Lung (tissue), 12 donors: ENCODE measurements around the gene TM4SF4. TPM values are rescaled to one million over a fixed set of nuclear protein-coding genes. Genes with fewer than 3 reads are reported as not detected.
A peak's percentile ranks its signal among the peaks of the same experiment; 100 is the strongest.

Experiments used
- ATAC-seq: fragments of 200-7000 bp; cut with Tn5 transposase; one replicate; pipeline ENCODE4 v1.9.1; 2020; ENCODE audit warnings: moderate number of reproducible peaks; ENCODE audit not compliant: insufficient read depth, low FRiP score
- DNase-seq, 3 donors: peaks; one replicate each; pipeline ENCODE4 v3.0.0-alpha.2; 2013 to 2017
- H3K27ac ChIP-seq, 2 donors: one replicate each; pipeline ENCODE4 v1.5.1; 2013; ENCODE audit warnings: mild to moderate bottlenecking in 2 of 2, moderate library complexity in 2 of 2, control low read depth in 1 of 2, inconsistent platforms in 1 of 2, low read depth in 1 of 2, low read length in 1 of 2
- H3K27me3 ChIP-seq, 3 donors: one replicate each; pipeline ENCODE4 v1.5.1; 2013; ENCODE audit warnings: low read length in 2 of 3; ENCODE audit not compliant: control insufficient read depth in 3 of 3, insufficient read depth in 3 of 3
- H3K36me3 ChIP-seq, 4 donors: one replicate each; pipeline ENCODE4 v1.5.1; 2013; ENCODE audit warnings: low read length in 4 of 4, mild to moderate bottlenecking in 1 of 4, moderate library complexity in 1 of 4; ENCODE audit not compliant: control insufficient read depth in 4 of 4, insufficient read depth in 4 of 4
- H3K4me1 ChIP-seq, 5 donors: one replicate each; pipeline ENCODE4 v1.5.1; 2013; ENCODE audit warnings: low read length in 5 of 5, mild to moderate bottlenecking in 2 of 5, moderate library complexity in 1 of 5; ENCODE audit not compliant: control insufficient read depth in 5 of 5, insufficient read depth in 5 of 5
- H3K4me3 ChIP-seq: one replicate; pipeline ENCODE4 v1.5.1; 2013; ENCODE audit warnings: mild to moderate bottlenecking, control low read depth, moderate library complexity
- H3K9ac ChIP-seq, 2 donors: one replicate each; pipeline ENCODE4 v1.5.1; 2013; ENCODE audit warnings: low read length in 2 of 2, control low read depth in 1 of 2; ENCODE audit not compliant: insufficient read depth in 1 of 2
- H3K9me3 ChIP-seq, 4 donors: one replicate each; pipeline ENCODE4 v1.5.1; 2013; ENCODE audit warnings: low read length in 3 of 4, mild to moderate bottlenecking in 1 of 4, moderate library complexity in 1 of 4; ENCODE audit not compliant: control insufficient read depth in 4 of 4, insufficient read depth in 3 of 4
- CTCF ChIP-seq: IDR thresholded peaks from 2 replicates; pipeline ENCODE4 v1.5.1; 2012; ENCODE audit warnings: mild to moderate bottlenecking; ENCODE audit errors: control extremely low read depth, extremely low read depth
- WGBS, 2 donors: extraction: QIAGEN DNeasy Blood & Tissue Kit; methylation state at CpG; one replicate each; pipeline ENCODE4 v1.1.7; 2013; 5-methylcytosine and 5-hydroxymethylcytosine counted together
- polyA plus RNA-seq, 2 donors: library from polyadenylated mRNA; stranded (reverse); fragments of 200-250 nt; gene quantifications; one replicate each; pipeline ENCODE4 v1.2.1, GENCODE V29; 2013
- total RNA-seq, 2 donors: library from RNA; depleted of rRNA in 1 of 2; stranded (reverse); fragments of >200 nt in 1 of 2; gene quantifications; one replicate each; pipeline ENCODE4 v1.2.1, GENCODE V29; 2014 to 2021
- donor health status: control.
- donor health status: control.
- donor health status: Bipolar disorder and iron deficiency.
- donor health status: healthy.
- donor health status: DM: yes; HTN: yes; CAD: no.

The TM4SF4 gene
- total and polyA plus RNA-seq, 4 donors: 0.22 to 4.4 (median 2.0) TPM

GRCh38 chr3:149527531-149528339 lies 53.2 kb downstream of the TM4SF4 start:
- peak overlapping the region in 1 of 2 donors; percentile 30 for H3K27ac ChIP-seq
- DNase-seq (peak; percentile 26 to 66 (median 63)), ATAC-seq (peak; percentile 64)
- no peaks in the 10 kb centered on the region for H3K27me3 ChIP-seq
- no peak overlapping the region for H3K9ac ChIP-seq
- peak; percentile 1 for TF ChIP-seq CTCF
- 38 to 49% methylated on average over 5 of the region's 5 CpGs for WGBS, 2 donors
- H3K9me3 ChIP-seq: no peaks in the 10 kb centered on the region
- H3K36me3 ChIP-seq: peaks cover 0 to 12% (median 5%) of the 10 kb centered on the region in 4 donors
- peaks cover 0 to 13% (median 2%) of the 10 kb centered on the region in 5 donors for H3K4me1 ChIP-seq
- no peak overlapping the region for H3K4me3 ChIP-seq

GRCh38 chr3:149528340-149528650 lies 53.8 kb downstream of the TM4SF4 start:
- no peak overlapping the region for H3K4me3 ChIP-seq
- H3K9ac ChIP-seq: no peak overlapping the region
- peak overlapping the region in 1 of 2 donors; percentile 48 for H3K27ac ChIP-seq
- TF ChIP-seq CTCF: no peak
- ATAC-seq: peak; percentile 24
- H3K27me3 ChIP-seq: no peaks in the 10 kb centered on the region
- H3K36me3 ChIP-seq: peaks cover 0 to 12% (median 5%) of the 10 kb centered on the region in 4 donors
- DNase-seq: peak in 2 of 3 donors; percentile 33 to 38
- peaks cover 0 to 15% (median 5%) of the 10 kb centered on the region in 5 donors for H3K4me1 ChIP-seq
- WGBS, 2 donors: 48 to 73% methylated on average over 4 of the region's 4 CpGs
- H3K9me3 ChIP-seq: no peaks in the 10 kb centered on the region

GRCh38 chr3:149529099-149529498 lies 54.6 kb downstream of the TM4SF4 start:
- no peaks in the 10 kb centered on the region for H3K27me3 ChIP-seq
- H3K36me3 ChIP-seq: peaks cover 0 to 8% (median 3%) of the 10 kb centered on the region in 4 donors
- no peak overlapping the region for H3K4me3 ChIP-seq
- H3K4me1 ChIP-seq: peaks cover 0 to 15% (median 7%) of the 10 kb centered on the region in 5 donors
- ATAC-seq (no peak), DNase-seq (no peak)
- no peak overlapping the region for H3K27ac ChIP-seq
- 90 to 93% methylated on average over 2 of the region's 2 CpGs for WGBS, 2 donors
- no peaks in the 10 kb centered on the region for H3K9me3 ChIP-seq
- H3K9ac ChIP-seq: no peak overlapping the region
- TF ChIP-seq CTCF: no peak
